ENCODE data around the gene FOXF1.

DNA sequence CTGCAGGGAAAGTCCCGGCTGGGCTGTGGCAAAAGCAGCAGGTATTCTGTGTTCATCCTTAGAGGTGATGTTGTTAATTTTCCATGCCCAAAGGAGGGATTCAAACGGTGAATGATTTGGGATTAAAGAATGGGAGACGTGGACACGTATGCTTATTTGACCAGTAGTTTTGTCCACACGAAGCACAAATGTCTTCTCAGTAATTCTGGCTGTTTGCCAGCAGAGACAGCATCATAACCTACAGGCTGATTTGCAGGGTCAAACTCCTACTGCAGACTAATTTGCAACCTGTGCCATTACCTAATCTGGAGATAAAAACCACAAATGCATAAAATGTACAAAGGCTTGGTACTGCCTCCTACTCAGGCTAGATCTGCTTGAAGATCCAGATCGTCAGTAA is 30.6 kb downstream of the FOXF1 start:
- TF ChIP-seq, protein P1, sequence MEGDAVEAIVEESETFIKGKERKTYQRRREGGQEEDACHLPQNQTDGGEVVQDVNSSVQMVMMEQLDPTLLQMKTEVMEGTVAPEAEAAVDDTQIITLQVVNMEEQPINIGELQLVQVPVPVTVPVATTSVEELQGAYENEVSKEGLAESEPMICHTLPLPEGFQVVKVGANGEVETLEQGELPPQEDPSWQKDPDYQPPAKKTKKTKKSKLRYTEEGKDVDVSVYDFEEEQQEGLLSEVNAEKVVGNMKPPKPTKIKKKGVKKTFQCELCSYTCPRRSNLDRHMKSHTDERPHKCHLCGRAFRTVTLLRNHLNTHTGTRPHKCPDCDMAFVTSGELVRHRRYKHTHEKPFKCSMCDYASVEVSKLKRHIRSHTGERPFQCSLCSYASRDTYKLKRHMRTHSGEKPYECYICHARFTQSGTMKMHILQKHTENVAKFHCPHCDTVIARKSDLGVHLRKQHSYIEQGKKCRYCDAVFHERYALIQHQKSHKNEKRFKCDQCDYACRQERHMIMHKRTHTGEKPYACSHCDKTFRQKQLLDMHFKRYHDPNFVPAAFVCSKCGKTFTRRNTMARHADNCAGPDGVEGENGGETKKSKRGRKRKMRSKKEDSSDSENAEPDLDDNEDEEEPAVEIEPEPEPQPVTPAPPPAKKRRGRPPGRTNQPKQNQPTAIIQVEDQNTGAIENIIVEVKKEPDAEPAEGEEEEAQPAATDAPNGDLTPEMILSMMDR (IDR thresholded peaks at IDR 0.05) = no peak
- TF ChIP-seq ZFX (IDR thresholded peaks at IDR 0.05; ENCODE audit: borderline replicate concordance) = no peak

All from 22Rv1 (cell line).